HG02938 (cell line): ENCODE measurements around the gene ECHDC3.
"Not testable (repeated sequence)": the region's sequence is repeated elsewhere in the genome, so short reads cannot be mapped to it uniquely, and the experiment has no call there.

Experiments
- ATAC-seq: cut with Tn5 transposase; IDR thresholded peaks from one replicate; pipeline ENCODE4 v1.9.1; 2021; ENCODE audit warnings: mild to moderate bottlenecking, moderate library complexity; ENCODE audit not compliant: unreplicated experiment

The ECHDC3 gene, protein sequence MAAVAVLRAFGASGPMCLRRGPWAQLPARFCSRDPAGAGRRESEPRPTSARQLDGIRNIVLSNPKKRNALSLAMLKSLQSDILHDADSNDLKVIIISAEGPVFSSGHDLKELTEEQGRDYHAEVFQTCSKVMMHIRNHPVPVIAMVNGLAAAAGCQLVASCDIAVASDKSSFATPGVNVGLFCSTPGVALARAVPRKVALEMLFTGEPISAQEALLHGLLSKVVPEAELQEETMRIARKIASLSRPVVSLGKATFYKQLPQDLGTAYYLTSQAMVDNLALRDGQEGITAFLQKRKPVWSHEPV

GRCh38 chr10:11742009-11742778 is at the start of gene ECHDC3:
Gene ECHDC3 (plus strand): TSS chr10:11742382. CDS start chr10:11742577, 195 bp downstream.
- ATAC-seq = peak; percentile 64

DNA sequence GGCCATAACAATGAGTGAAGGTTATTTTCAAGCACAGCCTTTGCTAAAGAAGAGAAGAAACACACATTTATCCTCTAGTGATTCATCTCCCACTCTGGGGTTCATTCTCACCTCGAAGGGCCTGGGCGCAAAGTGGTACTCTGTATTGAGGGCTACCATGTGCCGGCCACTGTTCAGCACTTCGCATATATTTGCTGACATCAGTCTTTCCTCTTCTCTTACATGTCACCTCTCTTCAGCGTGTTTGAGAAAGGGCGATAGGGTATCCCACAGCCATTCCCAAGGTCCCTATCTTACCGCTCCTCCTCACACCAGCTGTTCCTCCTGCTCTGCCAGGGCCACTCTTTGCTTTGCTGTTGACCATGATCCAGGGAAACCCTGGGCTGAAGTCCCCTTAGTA is 48.8 kb upstream of the ECHDC3 start:
- ATAC-seq = no peak

GRCh38 chr10:11695779-11696178 is 46.4 kb upstream of the ECHDC3 start:
- ATAC-seq = no peak

DNA sequence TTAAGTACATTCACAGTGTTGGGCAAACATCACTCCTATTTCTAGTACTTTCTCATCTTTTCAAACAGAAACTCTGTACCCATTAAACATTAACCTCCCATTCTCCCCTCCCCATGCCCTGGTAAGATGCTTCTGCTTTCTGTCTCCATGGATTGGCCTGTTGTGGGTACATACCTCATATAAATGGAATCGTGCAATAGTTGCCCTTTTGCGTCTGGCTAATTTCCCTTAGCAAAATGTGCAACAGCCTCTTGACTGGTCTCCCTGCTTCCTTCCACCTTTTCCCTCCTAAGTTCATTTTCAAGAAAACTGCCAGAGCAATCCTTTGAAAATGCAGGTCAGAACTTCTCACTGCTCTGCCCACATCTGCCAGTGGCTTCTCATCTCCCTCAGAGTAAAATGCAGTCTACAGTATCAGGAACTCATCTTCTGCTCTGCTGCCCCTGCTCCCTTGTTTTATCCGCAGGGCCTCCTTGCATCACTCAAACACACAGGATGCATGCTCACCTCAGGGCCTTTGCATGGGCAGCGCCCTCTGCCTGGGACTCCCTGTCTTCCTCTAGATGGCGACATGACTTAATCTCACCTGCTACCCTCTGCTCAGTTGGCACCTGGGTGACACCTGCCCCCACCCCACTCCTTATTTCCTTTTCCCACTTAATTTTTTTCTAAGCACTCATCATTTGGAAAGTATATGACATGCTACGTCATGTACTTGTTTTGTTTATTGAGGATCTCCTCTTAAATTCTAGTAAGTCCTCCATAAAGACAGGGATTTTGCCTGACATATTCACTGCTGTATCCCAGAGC is 44.3 kb upstream of the ECHDC3 start:
- ATAC-seq = no peak

- peak; percentile 78 for ATAC-seq
These were observed 43.3 kb upstream of the ECHDC3 start for GRCh38 chr10:11698691-11699549.

- no peak for ATAC-seq
These were observed 42.6 kb upstream of the ECHDC3 start for GRCh38 chr10:11699550-11700097.

DNA sequence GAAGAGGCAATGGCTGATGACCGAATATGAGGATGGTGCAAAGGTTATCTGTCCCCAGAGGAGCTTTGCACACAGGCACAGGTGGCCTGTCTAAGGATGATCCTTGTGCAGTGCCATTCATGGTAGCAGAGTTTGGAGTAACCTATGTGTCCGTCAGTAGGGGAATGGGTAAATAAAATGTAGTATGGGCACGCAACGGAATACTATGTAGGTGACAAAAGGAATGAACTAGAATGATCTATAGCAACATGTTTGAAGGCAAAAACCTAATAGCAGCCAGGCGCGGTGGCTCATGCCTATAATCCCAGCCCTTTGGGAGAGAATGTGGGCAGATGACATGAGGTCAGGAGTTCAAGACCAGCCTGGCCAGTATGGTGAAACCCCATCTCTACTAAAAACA is 41.6 kb upstream of the ECHDC3 start:
- ATAC-seq = no peak

DNA sequence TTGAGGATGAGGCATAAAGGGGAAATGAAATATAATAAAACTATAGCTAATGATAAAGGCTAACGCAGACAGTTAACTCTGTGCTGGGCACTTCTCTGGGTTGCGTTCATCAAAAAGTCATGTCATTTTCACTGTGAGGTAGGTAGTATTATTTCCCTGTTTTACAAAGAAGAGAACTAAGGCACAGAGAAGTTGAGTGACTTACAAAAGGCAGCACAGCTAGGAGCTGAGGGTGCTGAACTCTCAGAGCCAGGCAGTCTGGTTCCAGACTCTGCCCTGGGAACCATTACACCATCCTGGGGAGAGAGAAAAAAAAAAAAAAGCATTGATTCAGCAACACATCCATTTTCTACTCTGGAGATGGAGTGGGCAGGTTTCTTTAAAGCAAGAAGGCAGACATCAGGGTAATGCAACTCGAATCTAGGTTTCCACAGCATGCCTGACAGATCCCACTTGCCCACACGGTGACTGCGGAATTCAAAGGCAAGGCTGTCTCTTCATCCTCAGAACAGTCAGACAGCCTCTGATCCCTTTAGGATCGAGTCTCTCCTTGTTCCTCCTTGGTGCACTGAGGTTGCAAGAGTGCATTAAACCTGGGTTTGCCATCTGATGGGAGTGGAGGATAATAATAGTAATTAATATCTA is 40.6 kb upstream of the ECHDC3 start:
- no peak for ATAC-seq

- no peak for ATAC-seq
These were observed 39.9 kb upstream of the ECHDC3 start for GRCh38 chr10:11702264-11702663.

DNA sequence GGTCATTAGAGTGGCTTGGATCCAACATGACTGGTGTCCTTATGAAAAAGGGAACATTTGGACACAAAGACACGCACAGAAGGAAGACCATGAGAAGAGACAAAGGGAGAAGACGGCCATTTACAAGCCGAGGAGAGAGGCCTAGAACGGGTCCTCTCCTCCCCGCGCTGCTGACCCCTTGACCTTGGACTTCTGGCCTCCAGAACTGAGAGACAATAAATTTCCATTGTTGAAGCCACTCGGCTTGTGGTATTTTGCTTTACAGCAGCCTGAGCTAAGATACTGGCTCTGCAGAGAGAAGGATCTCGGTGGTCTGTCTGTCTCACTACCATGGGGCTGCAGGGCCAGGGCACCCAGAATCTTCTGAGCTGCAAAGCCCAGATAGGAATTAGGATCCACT is 38.1 kb upstream of the ECHDC3 start:
- no peak for ATAC-seq

GRCh38 chr10:11705722-11706121 is 36.5 kb upstream of the ECHDC3 start:
- no peak for ATAC-seq

DNA sequence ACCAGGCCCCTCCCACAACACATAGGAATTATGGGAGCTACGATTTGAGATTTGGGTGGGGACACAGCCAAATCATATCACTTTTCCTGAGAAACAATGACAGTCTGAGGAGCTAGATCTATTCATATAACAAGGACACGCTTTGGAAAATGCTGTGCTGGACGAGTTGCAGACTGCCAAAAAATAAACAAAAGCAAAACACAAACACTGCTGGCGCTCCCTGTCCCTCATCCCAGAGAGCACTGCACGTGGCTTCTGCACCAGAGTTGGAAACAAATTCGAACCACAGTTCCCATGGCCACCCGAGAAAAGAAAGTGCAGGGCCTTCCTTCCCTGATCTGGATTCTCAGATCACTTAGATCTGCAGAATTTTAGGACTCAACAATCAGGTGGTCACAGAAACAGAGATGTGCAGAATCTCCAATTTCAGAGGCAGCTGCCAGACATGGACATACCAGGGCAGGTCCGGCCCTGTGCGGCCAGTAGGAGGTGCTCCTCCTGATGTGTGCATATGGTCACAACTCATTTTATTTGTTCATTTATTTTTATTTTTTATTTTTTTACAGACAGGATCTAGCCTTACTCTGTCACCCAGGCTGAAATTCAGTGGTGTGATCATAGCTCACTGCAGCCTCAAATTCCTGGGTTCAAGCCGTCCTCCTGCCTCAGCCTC is 35.2 kb upstream of the ECHDC3 start:
- ATAC-seq = no peak

DNA sequence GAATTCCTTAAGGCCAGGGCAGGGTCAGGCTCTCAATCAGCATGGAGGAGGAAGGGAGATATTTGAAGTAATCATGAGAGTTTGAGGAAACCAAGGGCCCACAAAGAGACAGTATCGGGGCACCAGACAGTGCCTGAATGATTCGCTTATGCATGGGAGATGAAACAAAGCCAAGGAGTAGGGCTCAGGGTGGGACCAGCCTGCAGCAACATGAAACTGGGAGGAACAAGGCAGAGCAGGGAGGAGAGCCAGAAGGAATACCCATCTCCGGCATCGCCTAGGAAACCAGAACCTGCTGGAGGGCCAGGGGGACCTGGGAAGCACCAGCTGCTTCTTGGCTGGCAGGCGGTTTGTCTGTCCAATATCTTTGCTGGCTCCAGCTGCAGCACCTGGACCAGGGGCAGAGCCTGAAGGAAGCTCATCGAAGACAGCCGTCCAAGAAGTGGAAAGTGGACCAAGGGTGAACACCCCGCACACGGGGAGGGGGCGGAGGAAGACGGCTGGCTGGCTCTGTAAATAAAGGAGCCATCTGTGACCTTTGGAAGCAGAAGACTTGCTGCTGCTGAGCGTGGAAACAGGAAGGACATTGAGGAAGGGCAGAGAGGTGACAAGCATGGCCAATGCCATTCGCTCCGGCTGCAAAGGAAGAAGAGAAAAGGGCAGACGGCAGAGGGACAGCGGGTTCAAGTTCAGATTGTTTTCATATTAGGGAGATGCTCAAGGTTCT is 34.4 kb upstream of the ECHDC3 start:
- no peak for ATAC-seq

GRCh38 chr10:11708801-11709200 is 33.4 kb upstream of the ECHDC3 start:
- not testable (repeated sequence) for ATAC-seq

GRCh38 chr10:11712744-11713143 is 29.4 kb upstream of the ECHDC3 start:
- ATAC-seq = no peak

DNA sequence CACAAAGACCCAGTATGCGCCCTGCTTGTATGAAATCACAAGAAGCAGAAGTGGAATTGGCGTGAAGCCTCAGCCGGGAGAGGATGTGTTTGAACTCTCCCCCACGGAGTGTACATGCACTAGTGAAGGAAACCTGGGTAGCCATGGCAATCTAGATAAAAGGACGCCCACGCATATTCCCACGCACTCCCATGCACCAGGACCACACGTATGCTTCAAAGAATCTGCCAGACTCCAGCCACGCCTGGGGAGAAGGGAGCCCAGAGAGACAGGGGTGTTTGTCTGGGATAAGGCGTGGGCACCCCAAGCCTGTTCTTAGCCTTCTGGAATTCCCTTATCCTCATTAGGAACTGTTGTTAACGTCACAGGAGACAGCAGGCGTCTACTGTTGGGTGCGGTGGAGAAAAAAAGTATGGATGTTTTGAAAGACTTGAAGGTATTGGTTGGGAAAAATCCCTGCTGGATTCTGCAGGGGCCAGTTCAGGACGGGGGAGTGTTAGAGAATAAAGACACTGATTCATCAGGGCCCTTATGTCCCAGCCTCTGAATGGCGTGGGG is 28.9 kb upstream of the ECHDC3 start:
- no peak for ATAC-seq

GRCh38 chr10:11713963-11714362 is 28.2 kb upstream of the ECHDC3 start:
- no peak for ATAC-seq

DNA sequence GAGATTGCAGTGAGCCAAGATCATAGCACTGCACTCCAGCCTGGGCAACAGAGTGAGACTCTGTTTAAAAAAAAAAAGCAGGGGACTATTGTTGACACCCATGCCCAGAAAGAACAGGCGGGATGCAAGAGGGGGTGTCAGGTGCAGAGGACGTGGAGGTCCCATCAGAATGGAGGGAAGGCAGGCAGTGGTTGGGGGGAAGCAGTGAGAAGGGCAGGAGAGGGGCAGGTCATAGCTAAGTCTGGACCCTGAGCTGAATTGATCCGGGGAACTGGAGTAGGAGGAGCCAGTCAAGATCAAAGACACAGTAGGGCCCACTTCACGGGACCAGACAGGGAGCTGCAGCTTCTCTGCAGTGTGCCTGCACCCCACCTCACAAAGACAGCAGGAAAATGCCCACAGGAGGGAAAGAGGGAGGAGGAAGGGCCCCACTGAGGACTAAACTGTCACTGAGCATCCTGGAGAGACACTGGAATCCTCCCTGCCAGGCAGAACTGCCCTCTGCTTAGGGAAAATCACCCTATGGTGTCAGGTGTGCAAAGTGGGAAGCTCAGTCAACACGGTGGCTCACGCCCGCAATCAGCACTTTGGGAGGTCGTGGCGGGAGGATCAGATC is 27.3 kb upstream of the ECHDC3 start:
- no peak for ATAC-seq
